HG02642 (cell line): ENCODE data around the gene EP400.
"Not testable (repeated sequence)": the region's sequence is repeated elsewhere in the genome, so short reads cannot be mapped to it uniquely, and the experiment has no call there.

Experiments used
- ATAC-seq: cut with Tn5 transposase; IDR thresholded peaks from one replicate; pipeline ENCODE4 v1.9.1; 2021; ENCODE audit warnings: mild to moderate bottlenecking; ENCODE audit not compliant: unreplicated experiment, poor library complexity

EP400 gene

DNA sequence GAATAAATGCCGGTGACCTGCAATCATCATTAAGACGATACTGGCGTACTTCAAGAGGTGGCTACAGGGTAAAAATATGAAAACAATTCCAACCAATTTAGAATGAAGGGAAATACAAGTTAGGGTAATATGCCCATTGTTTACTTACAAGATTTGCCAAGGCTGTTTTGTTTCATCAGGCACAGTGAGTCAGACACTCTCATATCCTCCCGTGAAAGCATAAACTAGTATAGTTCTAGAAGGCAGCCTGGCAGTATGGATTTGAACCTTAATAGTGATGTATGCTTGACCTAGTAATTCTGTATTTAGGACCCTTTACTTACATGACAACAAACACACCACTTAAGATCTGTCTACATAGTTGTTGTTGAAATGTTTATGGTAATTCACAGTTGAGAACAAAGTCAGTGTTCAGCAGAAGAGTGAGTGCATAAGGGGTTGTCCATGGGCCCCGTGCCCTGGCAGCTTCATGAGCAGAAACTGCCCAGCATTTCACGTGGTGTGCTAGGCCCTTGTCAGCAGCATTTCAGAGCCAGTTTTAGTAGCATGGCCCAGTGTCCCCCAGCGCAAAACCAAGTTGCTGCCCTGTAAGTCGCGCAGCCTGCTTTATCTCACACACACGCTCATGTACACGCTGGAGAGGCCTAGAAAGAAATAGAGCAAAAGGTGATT is 80.8 kb downstream of the EP400 start:
- no peak for ATAC-seq

DNA sequence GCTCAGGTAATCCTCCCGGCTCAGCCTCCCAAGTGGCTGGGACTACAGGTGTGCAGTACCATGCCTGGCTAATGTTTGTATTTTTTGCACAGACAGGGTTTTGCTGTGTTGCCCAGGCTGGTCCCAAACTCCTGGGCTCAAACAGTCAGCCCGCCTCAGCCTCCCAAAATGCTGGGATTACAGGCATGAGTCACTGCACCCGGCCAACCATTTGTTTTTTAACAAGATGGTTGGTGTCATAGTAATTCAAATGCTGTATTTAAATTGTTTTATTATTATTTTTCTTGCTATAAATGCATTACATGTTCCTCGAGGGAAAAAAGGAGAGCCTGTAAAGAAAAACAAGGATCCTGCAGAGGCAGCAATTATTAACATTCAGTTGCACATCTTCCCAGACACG is 83.9 kb downstream of the EP400 start:
- ATAC-seq = no peak

DNA sequence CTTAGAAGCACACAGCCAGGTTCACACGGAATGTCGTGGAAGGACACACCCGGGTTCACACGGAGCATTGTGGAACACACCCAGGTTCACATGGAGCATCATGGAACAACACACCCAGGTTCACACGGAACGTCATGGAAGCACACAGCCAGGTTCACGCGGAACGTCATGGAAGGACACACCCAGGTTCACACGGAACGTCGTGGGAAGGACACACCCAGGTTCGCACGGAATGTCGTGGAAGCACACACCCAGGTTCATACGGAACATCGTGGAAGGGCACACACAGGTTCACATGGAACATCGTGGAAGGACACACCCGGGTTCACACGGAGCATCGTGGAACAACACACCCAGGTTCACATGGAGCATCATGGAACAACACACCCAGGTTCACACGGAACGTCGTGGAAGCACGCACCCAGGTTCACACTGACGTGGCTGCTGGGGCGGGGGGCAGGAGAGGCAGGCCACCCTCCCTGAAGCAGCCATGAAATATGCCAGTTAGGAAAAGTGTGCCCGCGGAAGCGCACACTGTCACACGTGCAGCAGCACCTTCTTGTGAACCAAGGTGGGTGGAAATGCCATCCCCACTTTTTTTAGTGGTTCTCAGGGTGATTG is 86.4 kb downstream of the EP400 start:
- no peak for ATAC-seq

DNA sequence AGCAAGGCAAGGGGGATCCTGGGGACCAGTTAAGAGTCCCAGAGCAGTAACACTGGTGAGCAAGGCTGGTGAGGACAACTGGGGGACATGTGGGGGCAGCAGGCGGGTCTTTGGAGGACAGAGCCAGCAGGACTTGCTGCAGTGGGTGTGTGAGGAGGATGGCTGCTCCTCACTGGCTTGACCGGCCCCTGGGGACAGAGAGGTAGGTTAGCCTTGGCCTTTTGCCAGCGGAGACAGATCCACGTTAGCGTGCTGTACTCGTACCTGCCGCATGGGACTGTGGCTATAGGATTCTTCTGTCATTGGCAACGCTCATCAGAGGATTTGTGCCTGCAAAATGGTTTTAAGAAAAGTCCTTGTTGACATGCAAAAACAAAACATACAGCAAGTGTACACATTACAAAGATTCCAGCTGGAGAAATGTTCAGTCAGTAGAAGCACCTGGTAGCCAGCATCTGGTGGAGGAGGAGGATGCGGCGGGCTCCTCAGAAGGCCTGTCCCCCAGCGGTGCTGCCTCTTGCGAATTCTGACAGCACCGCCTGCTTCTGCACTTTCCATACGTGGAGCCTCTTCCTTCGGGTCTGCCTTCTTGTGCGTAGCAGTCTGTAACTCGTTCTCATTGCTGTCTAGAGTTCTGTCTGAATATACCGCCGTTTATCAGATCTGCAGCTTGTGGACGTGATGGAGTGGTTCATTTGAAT is 91.3 kb downstream of the EP400 start:
- no peak for ATAC-seq

DNA sequence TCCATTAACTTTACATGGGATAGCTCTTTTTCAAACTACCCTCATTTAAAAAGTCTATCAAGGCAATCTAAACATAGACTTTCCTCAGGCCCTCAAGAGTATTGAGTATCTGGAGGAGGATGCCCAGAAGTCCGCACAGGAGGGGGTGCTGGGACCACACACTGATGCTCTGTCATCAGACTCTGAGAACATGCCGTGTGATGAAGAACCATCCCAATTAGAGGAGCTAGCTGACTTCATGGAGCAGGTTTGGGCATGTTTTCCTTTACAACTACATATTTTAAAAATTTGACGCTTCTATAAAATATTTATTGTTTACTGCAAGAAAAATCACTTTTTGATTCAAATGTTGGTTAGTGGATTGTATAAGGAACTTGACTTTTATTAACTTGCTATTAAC is 93.5 kb downstream of the EP400 start:
- ATAC-seq = no peak

DNA sequence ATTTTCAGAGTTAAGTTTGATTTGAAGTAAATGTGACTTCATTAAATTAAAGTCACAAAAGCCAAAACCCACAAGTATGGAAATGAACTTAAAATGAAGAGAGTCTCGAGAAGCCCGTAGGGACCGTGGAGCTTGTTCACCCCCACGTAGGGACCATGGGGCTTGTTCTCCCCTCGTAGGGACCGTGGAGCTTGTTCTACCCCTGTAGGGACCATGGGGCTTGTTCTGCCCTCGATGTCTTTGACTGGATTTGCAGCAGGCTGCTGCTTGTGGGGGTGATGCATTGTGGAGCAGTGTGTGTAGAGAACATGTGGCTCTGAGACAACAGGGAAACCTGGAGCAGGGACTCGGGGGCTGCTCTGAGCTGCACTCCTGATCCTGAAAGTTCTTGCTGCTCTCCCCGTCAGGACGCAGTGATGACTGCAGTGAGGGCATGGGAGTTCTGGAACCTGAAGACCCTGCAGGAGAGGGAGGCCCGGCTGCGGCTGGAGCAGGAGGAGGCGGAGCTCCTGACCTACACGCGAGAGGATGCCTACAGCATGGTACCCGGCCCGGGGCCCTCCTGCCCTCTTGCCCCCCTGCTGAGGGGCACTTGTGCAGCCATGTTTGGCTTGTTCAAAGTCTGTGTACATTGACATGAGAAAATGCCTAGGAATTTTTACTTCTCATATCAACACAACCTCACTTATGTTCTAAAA is 94.2 kb downstream of the EP400 start:
- no peak for ATAC-seq

DNA sequence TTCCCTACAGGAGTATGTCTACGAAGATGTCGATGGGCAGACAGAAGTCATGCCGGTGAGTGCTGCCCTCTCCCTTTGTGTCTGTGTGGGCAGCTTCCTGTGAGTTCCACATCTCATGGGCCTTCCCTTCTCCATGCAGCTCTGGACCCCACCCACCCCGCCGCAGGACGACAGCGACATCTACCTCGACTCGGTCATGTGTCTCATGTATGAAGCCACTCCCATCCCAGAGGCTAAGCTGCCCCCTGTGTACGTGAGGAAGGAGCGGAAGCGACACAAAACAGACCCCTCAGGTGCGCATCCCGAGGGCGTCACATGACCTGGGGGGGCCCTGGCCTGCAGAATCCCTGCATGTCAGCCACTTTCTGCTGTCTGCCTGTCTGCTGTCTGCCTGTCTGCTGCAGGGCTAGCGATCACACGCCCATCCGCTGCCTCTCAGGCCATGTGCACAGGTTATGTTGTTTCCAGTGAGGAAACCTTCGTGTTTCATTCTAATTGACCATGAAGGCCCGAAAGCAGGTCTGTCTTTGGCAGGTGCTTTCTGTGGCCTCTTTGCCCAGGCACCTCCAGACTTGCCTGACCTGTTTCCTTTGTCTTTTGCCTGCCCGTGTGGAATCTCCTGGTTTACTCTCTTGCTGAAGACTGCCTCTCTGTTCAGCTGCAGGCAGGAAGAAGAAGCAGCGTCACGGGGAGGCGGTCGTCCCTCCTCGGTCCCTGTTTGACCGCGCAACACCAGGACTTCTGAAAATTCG is 95.1 kb downstream of the EP400 start:
- no peak for ATAC-seq

DNA sequence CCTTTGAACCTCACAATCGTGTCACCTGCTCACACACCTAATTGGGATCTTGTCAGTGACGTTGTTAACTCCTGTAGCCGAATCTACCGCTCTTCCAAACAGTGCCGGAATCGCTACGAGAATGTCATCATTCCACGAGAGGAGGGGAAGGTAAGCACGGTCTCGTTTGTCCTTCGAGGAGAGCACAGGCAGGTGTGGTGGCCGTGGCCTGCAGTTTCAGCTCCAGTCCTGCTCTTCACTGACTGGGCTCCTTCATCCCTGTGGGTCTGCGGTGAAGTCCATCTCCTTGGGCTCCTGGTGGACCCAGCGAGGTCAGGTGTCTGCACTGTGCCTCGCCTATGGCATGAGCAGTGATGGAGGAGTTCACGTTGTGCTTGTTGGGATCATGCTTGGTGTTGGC is 96.0 kb downstream of the EP400 start:
- no peak for ATAC-seq

DNA sequence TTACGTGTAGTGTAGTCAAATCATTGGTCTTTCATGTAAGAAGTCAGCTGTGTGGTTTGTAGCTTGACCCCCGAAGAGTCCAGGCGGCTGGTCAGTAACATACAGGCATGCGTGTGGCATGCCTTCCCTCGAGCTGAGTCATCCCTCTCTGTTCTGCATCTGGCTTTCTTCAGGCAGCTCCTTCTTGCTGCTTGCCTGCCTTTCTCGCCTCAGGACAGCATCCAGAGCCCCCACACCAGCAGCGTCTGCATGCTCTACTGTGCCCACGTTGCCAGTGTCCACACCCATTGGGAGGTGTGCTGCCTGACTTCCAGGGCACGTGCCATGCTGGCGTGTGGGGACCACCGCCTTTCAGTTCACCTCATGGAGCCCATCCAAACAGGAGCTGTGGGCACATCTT is 96.8 kb downstream of the EP400 start:
- no peak for ATAC-seq

DNA sequence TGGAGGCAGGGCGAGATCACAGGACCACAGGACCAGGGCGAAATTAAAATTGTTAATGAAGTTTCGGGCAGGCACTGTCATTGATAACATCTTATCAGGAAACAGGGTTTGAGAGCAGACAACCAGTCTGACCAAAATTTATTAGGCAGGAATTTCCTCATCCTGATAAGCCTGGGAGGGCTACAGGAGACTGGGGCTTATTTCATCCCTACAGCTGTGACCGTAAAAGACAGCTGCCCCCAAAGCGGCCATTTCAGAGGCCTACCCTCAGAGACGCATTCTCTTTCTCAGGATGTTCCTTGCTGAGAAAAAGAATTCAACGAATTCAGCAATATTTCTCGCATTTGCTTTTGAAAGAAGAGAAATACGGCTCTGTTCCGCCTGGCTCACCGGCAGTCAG is 97.9 kb downstream of the EP400 start:
- ATAC-seq = not testable (repeated sequence)

DNA sequence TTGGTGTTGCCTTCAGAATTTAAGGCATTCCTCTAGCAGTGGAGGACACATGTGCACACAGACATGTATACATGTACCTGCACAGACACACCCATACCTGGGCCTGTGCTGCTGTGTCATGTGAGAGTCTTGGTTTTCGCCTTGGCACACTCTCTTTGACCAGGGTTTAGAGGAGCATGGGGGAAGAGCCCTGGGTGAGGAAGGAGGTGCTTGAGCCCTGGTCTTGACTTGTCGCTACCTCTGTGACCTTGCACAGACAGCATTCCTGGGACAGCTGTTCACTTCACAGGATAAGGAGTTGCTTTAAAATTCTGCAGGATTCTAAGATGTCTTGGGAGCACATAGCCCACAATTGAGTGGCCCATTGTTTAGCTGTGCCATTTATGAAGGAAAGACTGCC is 99.7 kb downstream of the EP400 start:
- ATAC-seq = no peak

DNA sequence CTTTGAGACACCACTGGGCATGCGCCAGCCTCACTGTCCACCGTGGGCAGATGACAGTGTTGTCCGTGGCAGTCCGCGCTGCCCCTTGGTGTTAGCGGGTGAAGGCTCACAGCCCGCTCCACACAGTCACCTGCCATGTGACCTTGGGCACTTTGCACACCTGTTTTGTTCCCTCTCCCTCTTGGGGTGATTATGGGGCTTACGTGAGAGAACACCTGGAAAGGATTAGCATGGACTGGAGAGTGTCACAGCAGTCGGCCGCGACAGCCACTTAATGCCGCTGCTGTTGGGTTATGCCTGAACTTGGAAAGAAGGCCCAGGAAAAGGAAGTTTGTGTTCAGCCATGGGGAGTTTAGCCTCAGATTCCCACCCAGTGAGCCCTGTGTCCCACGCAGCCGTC is 100.1 kb downstream of the EP400 start:
- ATAC-seq = no peak

DNA sequence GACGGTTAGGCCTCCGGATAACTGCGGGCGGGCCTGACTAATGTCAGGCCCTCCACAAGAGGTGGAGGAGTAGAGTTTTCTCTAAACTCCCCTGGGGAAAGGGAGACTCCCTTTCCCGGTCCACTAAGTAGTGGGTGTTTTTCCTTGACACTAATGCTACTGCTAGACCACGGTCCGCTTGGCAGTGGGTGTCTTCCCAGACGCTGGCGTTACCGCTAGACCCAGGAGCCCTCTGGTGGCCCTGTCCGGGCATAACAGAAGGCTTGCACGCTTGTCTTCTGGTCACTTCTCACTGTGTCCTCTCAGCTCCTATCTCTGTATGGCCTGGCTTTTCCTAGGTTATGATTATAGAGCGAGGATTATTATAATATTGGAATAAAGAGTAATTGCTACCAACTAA is 102.0 kb downstream of the EP400 start:
- ATAC-seq = not testable (repeated sequence)

DNA sequence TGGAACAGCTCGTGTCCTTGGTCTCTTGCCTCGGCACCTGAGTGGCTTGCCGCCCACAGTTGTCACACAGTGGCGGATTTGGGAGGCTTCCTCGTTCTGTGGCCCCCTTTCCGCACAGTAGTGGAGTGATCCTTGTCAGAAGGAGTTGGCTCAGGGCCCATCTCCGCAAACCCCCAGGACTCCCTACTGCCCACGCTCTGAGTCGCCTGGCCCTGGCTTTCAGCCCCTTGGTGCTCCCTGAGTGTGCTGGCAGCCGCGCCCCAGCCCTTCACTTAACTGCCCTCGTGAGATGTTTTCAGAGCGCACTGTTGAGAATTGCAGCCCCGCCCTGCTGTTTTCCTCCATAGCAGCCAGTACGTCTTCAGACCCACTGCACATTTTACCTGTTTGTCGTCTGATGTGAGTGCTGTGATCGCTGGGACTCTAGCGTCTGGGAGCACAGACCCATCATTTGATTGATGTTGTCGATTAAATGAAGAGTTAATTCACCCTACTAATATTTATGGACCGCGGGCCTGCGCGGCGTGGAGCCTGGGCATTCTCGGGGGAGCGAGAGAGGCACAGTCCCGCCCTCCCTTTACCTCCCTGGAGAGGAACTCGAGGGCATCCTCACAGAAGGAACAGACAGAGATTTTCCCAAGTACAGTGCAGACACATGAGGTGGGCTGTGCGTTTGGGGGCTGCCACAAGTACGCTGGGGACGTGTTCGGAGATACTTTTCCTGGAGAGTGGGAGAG is 102.6 kb downstream of the EP400 start:
- no peak for ATAC-seq

DNA sequence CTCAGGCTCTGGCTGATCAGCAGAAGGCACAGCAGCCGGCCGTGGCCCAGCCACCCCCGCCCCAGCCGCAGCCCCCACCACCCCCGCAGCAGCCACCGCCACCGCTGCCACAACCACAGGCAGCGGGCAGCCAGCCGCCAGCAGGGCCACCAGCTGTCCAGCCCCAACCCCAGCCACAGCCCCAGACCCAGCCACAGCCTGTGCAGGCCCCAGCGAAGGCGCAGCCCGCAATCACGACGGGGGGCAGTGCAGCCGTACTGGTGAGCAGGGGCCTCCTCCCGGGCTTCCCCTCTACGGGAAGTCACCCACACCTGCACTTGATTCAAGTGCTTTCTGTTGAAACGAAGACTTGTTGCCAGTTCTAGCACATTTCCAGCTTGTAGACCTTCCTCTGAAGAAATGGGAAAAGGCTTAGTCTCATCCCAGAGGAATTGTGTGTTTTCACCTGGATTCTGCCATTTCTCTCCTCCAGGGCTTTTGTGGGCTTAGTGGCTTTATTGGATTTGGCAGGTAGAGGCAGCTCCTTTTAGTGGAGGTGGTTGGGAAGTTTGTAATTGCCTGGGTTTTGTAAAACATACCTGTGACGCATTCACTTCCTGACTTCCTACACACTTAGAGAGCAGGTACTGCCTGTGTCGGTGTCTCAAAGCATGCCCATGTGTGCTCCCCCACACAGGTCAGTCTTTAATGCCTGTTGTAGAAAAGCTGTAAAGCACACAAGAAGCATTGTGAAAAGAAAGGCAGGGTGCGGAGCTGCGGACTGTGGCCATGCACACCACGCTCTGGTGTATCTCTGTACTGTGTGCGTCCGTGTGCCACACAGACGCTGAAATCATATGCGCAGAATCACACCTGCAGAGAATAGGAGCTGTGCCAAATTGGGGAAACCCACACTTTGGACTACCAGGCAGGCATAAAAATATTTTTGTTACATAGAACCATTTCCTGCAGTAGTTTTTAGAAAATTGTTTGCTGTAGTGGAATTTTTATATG is 103.9 kb downstream of the EP400 start:
- ATAC-seq = no peak

DNA sequence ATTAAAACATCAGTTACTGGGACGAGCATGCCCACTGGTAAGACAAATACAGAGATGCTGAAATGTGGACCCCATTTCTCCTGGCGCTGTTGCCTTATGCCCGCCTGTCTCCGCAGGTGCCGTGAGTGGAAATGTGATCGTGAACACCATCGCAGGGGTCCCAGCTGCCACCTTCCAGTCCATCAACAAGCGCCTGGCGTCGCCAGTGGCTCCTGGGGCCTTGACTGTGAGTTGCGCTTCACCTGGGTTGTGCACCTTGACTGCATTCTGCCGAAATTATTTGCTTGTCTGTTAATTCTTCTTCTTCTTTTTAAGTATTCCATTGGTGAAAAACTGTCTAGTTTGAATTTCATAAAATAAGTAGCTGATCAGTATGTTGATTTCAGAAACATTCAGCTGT is 105.2 kb downstream of the EP400 start:
- no peak for ATAC-seq

DNA sequence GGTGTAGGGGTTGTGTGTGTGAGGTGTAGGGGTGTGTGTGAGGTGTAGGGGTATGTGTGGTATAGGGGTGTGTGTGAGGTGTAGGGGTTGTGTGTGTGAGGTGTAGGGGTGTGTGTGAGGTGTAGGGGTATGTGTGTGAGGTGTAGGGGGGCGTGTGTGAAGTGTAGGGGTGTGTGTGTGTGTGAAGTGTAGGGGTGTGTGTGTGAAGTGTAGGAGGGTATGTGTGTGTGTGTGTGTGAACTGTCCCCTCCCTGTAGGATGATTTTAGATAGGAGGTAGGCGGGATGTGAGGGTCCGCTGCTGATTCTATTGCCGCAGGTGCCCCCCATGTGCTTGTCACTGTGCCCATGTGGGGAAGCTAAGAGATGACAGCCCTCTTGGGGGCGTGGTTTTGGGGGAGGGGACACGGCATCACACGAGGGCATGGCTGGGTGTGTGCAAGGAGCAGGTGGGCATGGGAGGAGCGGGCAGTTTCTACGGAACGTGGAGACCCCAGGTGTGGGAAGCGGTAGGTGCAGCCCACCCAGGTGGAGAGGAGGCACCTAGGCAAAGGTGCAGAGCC is 105.9 kb downstream of the EP400 start:
- no peak for ATAC-seq

DNA sequence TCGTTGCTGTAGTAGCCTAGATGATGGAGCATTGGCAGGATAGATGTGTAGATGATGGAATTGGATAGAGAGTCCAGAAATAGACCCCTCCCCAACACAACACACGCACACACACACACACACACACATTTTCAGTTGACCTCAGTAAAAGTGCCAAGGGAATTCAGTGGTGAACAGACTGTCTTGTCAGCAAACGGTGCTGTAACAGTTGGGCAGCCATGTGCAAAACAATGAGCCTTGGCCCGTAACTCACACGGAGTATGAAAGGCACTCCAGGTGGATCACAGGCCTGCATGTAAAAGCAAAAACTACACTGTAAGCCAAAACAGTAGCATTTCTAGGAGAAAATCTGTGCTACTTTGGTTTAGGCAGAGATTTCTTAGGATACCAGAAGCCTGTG is 106.6 kb downstream of the EP400 start:
- no peak for ATAC-seq
